Measurements from ENCODE around the gene CTSW.

Gene CTSW

DNA sequence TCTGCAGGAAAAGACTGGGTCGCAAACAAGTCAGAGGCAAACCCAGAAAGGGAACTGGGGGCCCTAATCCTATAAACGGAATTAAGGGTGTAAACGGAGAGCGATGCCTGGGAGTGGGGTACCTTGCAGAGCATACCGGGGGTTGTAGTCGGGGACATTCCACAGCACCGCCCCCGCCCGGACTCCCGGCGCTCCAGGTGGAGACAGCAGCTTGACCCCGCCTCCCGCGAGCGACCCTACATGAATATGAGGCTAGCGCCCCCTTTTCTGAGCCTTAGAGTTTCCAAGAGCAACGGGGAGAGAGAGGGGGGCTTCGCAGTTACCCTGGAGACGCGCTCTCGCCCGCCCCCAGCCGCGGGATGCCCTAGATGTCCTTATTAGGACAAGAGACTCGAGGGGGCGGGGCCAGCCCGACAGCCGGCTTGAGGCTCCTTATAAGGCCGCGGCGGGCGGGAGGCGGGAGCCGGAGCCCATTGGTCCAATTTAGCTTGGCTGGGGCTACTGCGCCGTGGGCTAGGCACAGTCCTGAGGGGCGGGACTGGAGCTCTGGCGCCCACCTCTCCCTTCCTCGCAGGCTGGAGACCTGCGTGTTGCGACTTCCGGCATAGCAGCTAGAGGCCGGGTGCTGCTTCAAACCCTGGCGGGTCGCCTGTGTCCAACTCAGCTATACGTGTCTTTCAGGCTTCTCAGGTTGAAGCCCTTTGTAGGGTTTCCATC is 20.4 kb upstream of the CTSW start:
- peak; percentile 76 for DNase-seq (ENCODE audit: low read depth, low spot score)
- TF ChIP-seq POLR2AphosphoS5 (IDR thresholded peaks at IDR 0.05; ENCODE audit: borderline replicate concordance, low read depth, low read length) (peak; percentile 92), EZH2 (IDR thresholded peaks at IDR 0.05) (no peak)
- peaks cover 51% of the 10 kb centered on the region for H3K36me3 ChIP-seq (ENCODE audit: insufficient read depth, low read length)
- peak overlapping the region; percentile 97 for H3K27ac ChIP-seq
- no peaks in the 10 kb centered on the region for H3K9me3 ChIP-seq (ENCODE audit: low read depth, low read length)
- peak overlapping the region; percentile 97 for H3K9ac ChIP-seq (ENCODE audit: insufficient read length)
- H3K4me3 ChIP-seq = peak overlapping the region; percentile 87

DNA sequence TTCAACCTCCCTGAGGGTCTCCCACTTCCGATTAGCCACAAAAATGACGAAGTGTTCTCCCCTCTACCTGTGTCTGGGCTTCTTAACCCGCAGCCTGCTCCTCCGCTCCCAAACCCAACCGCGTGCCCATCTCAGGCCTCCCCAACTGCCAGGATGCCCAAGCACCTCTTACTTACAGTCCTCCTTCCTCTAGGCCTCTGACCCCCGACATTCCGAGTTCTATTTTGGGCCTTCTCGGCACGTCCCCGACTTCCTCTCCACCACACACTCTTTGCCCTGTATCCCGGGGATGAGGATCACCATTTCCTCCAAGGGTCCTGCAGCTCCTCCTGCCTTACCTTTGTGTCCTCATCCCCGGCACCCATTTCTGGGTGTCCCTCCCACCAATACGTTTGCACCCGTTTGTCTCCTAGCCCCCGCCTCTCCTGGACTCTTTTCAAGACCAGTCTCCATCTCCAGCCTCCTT is 19.8 kb upstream of the CTSW start:
- no peak for DNase-seq (ENCODE audit: low read depth, low spot score)
- Histone ChIP-seq H3K36me3 (ENCODE audit: insufficient read depth, low read length) (peaks cover 51% of the 10 kb centered on the region), H3K9ac (ENCODE audit: insufficient read length) (peak overlapping the region; percentile 89), H3K9me3 (ENCODE audit: low read depth, low read length) (no peaks in the 10 kb centered on the region), H3K4me3 (peak overlapping the region; percentile 87), H3K27ac (peak overlapping the region; percentile 97)
- TF ChIP-seq EZH2 (IDR thresholded peaks at IDR 0.05) (no peak), FOXP2 (optimal IDR thresholded peaks at IDR 0.05; ENCODE audit: control extremely low read depth, extremely low read length, insufficient read depth) (no peak), POLR2AphosphoS5 (IDR thresholded peaks at IDR 0.05; ENCODE audit: borderline replicate concordance, low read depth, low read length) (no peak)

DNA sequence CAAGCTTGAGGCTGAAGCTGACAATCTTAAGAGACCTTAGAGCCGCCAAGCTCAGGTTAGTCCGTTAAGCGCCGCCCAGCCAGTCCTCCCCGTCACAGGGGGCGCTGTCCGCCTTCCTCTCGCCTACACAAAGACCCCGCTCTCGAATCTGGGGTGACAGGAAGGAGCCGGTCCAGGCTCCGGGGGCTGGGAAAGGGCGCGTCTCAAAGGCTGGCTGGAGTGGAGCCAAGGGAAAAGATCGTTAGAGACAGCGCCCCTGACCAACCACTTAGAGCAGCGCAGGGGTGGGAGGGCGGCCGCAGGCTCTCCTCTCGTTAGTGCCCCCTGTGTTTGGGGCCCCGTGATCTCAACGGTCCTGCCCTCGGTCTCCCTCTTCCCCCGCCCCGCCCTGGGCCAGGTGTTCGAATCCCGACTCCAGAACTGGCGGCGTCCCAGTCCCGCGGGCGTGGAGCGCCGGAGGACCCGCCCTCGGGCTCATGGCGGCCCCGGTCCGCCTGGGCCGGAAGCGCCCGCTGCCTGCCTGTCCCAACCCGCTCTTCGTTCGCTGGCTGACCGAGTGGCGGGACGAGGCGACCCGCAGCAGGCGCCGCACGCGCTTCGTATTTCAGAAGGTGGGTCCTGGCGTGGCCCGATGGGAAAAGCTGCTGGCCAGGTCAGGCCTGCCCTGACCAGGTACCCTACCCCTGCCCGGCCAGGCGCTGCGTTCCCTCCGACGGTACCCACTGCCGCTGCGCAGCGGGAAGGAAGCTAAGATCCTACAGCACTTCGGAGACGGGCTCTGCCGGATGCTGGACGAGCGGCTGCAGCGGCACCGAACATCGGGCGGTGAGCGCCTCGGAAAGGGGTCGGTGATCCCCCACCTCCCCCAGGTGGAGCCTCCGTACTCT is 19.1 kb upstream of the CTSW start, which contains the start of gene MUS81:
TSS of gene MUS81 (plus strand) at position 156 of the 887 bp plus-strand sequence. CDS start at position 477, 321 bp downstream.
- peak; percentile 90 for DNase-seq (ENCODE audit: low read depth, low spot score)
- H3K27ac ChIP-seq = peak within 1 kb of the TSS; percentile 97
- H3K9me3 ChIP-seq (ENCODE audit: low read depth, low read length) = no peaks in the 10 kb centered on the region
- peak within 1 kb of the TSS; percentile 87 for H3K4me3 ChIP-seq
- H3K9ac ChIP-seq (ENCODE audit: insufficient read length) = peak within 1 kb of the TSS; percentile 97
- H3K36me3 ChIP-seq (ENCODE audit: insufficient read depth, low read length) = peaks cover 51% of the 10 kb centered on the region
- TF ChIP-seq POLR2AphosphoS5 (IDR thresholded peaks at IDR 0.05; ENCODE audit: borderline replicate concordance, low read depth, low read length) (peak; percentile 87), FOXP2 (optimal IDR thresholded peaks at IDR 0.05; ENCODE audit: control extremely low read depth, extremely low read length, insufficient read depth) (no peak), EZH2 (IDR thresholded peaks at IDR 0.05) (no peak)

- Histone ChIP-seq H3K4me3 (peak overlapping the region; percentile 87), H3K36me3 (ENCODE audit: insufficient read depth, low read length) (peaks cover 47% of the 10 kb centered on the region), H3K9ac (ENCODE audit: insufficient read length) (peak overlapping the region; percentile 89), H3K9me3 (ENCODE audit: low read depth, low read length) (no peaks in the 10 kb centered on the region), H3K27ac (peak overlapping the region; percentile 97)
- DNase-seq (ENCODE audit: low read depth, low spot score) = no peak
- TF ChIP-seq FOXP2 (optimal IDR thresholded peaks at IDR 0.05; ENCODE audit: control extremely low read depth, extremely low read length, insufficient read depth) (no peak), EZH2 (IDR thresholded peaks at IDR 0.05) (no peak), POLR2AphosphoS5 (IDR thresholded peaks at IDR 0.05; ENCODE audit: borderline replicate concordance, low read depth, low read length) (no peak)
Observed at GRCh38 chr11:65861165-65861505, 18.5 kb upstream of the CTSW start.

DNA sequence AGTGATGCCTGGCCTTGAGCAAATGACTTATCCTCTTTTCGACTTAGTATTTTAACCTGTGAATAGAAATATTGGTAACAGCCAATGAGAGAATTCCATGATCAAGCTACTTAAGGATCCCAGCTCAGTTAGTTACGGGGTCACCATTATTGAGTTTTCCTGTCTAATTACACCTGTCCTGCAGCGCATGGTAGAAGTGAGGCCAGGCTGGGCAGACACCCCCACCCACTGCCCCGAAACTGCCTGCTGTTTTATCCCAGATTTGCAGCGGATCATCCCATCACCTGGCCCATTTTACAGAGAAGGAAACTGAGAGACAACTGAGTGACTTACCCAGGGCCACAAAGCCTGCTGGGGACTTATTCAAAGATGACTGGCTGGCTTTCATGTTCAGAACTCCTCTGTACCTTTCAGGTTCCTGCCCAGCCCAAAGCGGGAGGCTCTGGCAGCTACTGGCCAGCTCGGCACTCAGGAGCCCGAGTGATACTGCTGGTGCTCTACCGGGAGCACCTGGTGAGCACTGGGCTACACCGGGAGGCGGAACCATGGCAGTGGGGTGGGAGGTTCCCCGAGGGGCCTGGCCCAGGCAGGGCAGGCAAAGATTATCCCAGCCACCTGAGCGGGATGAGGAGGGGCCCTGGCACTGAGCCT is 18.0 kb upstream of the CTSW start:
- Histone ChIP-seq H3K9me3 (ENCODE audit: low read depth, low read length) (no peaks in the 10 kb centered on the region), H3K9ac (ENCODE audit: insufficient read length) (peak overlapping the region; percentile 89), H3K4me3 (peak overlapping the region; percentile 87), H3K27ac (0 out of 2 replicates have a peak overlapping the region, but pooled peaks have one; percentile 97), H3K36me3 (ENCODE audit: insufficient read depth, low read length) (peaks cover 42% of the 10 kb centered on the region)
- no peak for DNase-seq (ENCODE audit: low read depth, low spot score)
- no peak for TF ChIP-seq POLR2AphosphoS5 (IDR thresholded peaks at IDR 0.05; ENCODE audit: borderline replicate concordance, low read depth, low read length)
- TF ChIP-seq FOXP2 (optimal IDR thresholded peaks at IDR 0.05; ENCODE audit: control extremely low read depth, extremely low read length, insufficient read depth) = no peak
- TF ChIP-seq EZH2 (IDR thresholded peaks at IDR 0.05) = no peak

DNA sequence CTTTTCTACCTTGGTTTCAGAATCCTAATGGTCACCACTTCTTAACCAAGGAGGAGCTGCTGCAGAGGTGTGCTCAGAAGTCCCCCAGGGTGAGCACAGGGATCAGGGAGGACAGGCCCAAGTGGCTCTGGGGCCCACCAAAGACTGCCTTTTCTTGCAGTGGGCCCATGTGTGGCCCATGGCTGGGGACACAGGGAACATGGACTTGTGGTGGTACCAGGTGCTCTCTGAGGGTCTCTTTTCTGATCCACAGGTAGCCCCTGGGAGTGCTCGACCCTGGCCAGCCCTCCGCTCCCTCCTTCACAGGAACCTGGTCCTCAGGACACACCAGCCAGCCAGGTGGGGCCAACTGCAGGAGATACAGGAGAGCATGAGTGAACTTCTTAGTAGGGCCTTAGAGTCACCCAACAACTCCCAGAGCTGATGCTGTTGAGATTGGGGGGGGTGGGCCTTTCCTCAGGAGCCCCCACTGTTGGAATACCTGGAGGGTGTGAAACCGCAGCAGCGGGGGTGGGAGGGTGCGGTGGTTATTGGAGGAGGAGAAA is 17.4 kb upstream of the CTSW start:
- no peak overlapping the region for H3K9ac ChIP-seq (ENCODE audit: insufficient read length)
- no peak overlapping the region for H3K27ac ChIP-seq
- TF ChIP-seq EZH2 (IDR thresholded peaks at IDR 0.05) (no peak), FOXP2 (optimal IDR thresholded peaks at IDR 0.05; ENCODE audit: control extremely low read depth, extremely low read length, insufficient read depth) (no peak), POLR2AphosphoS5 (IDR thresholded peaks at IDR 0.05; ENCODE audit: borderline replicate concordance, low read depth, low read length) (no peak)
- H3K4me3 ChIP-seq = no peak overlapping the region
- no peak for DNase-seq (ENCODE audit: low read depth, low spot score)
- H3K36me3 ChIP-seq (ENCODE audit: insufficient read depth, low read length) = peaks cover 43% of the 10 kb centered on the region; the same call in 1 of the 2 replicates
- H3K9me3 ChIP-seq (ENCODE audit: low read depth, low read length) = no peaks in the 10 kb centered on the region

- no peak for TF ChIP-seq POLR2AphosphoS5 (IDR thresholded peaks at IDR 0.05; ENCODE audit: borderline replicate concordance, low read depth, low read length)
- no peak for TF ChIP-seq FOXP2 (optimal IDR thresholded peaks at IDR 0.05; ENCODE audit: control extremely low read depth, extremely low read length, insufficient read depth)
- no peak for TF ChIP-seq EZH2 (IDR thresholded peaks at IDR 0.05)
- DNase-seq (ENCODE audit: low read depth, low spot score) = no peak
- Histone ChIP-seq H3K36me3 (ENCODE audit: insufficient read depth, low read length) (peaks cover 43% of the 10 kb centered on the region; the same call in 1 of the 2 replicates), H3K4me3 (no peak overlapping the region), H3K9me3 (ENCODE audit: low read depth, low read length) (no peaks in the 10 kb centered on the region), H3K27ac (no peak overlapping the region), H3K9ac (ENCODE audit: insufficient read length) (no peak overlapping the region)
Observed at GRCh38 chr11:65862941-65863888, 16.4 kb upstream of the CTSW start.
